ENCODE data around the gene PXYLP1. TPM values are rescaled to one million over a fixed set of nuclear protein-coding genes. Genes with fewer than 3 reads are reported as not detected.

The PXYLP1 gene
- total RNA-seq, 1 donor from 2014 or later: 6.1 TPM

DNA sequence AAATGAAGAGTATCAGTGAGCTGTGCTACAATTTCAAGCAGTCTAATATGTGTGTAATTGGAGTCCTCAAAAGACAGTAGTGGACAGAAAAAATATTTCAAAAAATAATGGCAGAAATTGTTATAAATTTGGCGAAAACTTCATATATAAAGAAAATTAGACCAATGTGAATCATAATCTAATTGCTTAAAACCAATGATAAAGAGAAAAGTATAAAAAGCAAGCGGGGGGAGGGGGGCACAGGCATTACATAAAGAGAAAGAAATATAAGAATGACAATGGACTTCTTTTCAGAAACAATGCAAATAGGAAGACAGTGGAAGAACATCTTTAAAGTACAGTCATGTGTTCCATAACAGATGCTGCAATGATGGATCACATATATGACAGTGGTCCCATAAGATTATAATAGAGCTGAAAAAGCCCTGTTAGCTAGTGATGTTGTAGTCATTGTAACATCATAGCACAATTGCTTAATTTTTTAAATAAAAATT, 7.9 kb upstream of the PXYLP1 start:
- Histone ChIP-seq H3K4me2 (ENCODE audit: low read length) (no peak overlapping the region), H3K4me1 (ENCODE audit: insufficient read depth, low read length) (peaks cover 4% of the 10 kb centered on the region), H3K4me3 (ENCODE audit: insufficient read depth, low read depth, low read length) (no peak overlapping the region), H3K79me2 (ENCODE audit: insufficient read depth, low read length) (no peaks in the 10 kb centered on the region), H4K20me1 (ENCODE audit: insufficient read depth, low read length) (no peaks in the 10 kb centered on the region), H3K27me3 (ENCODE audit: insufficient read depth, low read length) (no peaks in the 10 kb centered on the region), H3K27ac (ENCODE audit: low read depth, low read length) (no peak overlapping the region), H3K9ac (ENCODE audit: low read length) (no peak overlapping the region), H3K9me3 (ENCODE audit: insufficient read depth, low read depth, low read length) (no peaks in the 10 kb centered on the region), H3K36me3 (ENCODE audit: insufficient read depth, low read length) (no peaks in the 10 kb centered on the region), H2AFZ (ENCODE audit: low read depth, low read length) (no peak overlapping the region)
- Mint-ChIP-seq H3K4me3 (ENCODE audit: unreplicated experiment) (no peak overlapping the region), H3K27ac (ENCODE audit: unreplicated experiment) (no peak overlapping the region), H3K4me1 (ENCODE audit: low read depth, unreplicated experiment) (peaks cover 4% of the 10 kb centered on the region), H3K9me3 (ENCODE audit: unreplicated experiment) (peaks cover 7% of the 10 kb centered on the region), H3K36me3 (ENCODE audit: low read depth, unreplicated experiment) (no peaks in the 10 kb centered on the region), H3K27me3 (ENCODE audit: low read depth, unreplicated experiment) (peaks cover 9% of the 10 kb centered on the region)
- no peak for FAIRE-seq
- TF ChIP-seq CTCF (IDR thresholded peaks at IDR 0.05; ENCODE audit: insufficient read depth, low read depth, low read length) (no peak), EZH2 (IDR thresholded peaks at IDR 0.05; ENCODE audit: insufficient read depth, low read length) (no peak)
- no peak for DNase-seq (ENCODE audit: low read depth)

GRCh38 chr3:141225939-141226338, 5.7 kb upstream of the PXYLP1 start:
- H3K36me3 Mint-ChIP-seq (ENCODE audit: low read depth, unreplicated experiment): no peaks in the 10 kb centered on the region
- Histone ChIP-seq H3K79me2 (ENCODE audit: insufficient read depth, low read length) (no peaks in the 10 kb centered on the region), H4K20me1 (ENCODE audit: insufficient read depth, low read length) (no peaks in the 10 kb centered on the region), H3K9ac (ENCODE audit: low read length) (no peak overlapping the region), H3K4me1 (ENCODE audit: insufficient read depth, low read length) (peaks cover 8% of the 10 kb centered on the region), H3K27me3 (ENCODE audit: insufficient read depth, low read length) (no peaks in the 10 kb centered on the region), H3K27ac (ENCODE audit: low read depth, low read length) (no peak overlapping the region), H2AFZ (ENCODE audit: low read depth, low read length) (no peak overlapping the region), H3K4me3 (ENCODE audit: insufficient read depth, low read depth, low read length) (no peak overlapping the region), H3K4me2 (ENCODE audit: low read length) (no peak overlapping the region), H3K9me3 (ENCODE audit: insufficient read depth, low read depth, low read length) (no peaks in the 10 kb centered on the region), H3K36me3 (ENCODE audit: insufficient read depth, low read length) (no peaks in the 10 kb centered on the region)
- no peak for FAIRE-seq
- peaks cover 7% of the 10 kb centered on the region for H3K9me3 Mint-ChIP-seq (ENCODE audit: unreplicated experiment)
- H3K4me1 Mint-ChIP-seq (ENCODE audit: low read depth, unreplicated experiment): peaks cover 4% of the 10 kb centered on the region
- DNase-seq (ENCODE audit: low read depth): no peak
- H3K27me3 Mint-ChIP-seq (ENCODE audit: low read depth, unreplicated experiment): peaks cover 28% of the 10 kb centered on the region
- H3K4me3 Mint-ChIP-seq (ENCODE audit: unreplicated experiment): no peak overlapping the region
- H3K27ac Mint-ChIP-seq (ENCODE audit: unreplicated experiment): no peak overlapping the region
- TF ChIP-seq EZH2 (IDR thresholded peaks at IDR 0.05; ENCODE audit: insufficient read depth, low read length): no peak
- no peak for TF ChIP-seq CTCF (IDR thresholded peaks at IDR 0.05; ENCODE audit: insufficient read depth, low read depth, low read length)

GRCh38 chr3:141227216-141227615, 4.4 kb upstream of the PXYLP1 start:
- no peak for FAIRE-seq
- no peak overlapping the region for H3K4me3 ChIP-seq (ENCODE audit: insufficient read depth, low read depth, low read length)
- TF ChIP-seq EZH2 (IDR thresholded peaks at IDR 0.05; ENCODE audit: insufficient read depth, low read length): no peak
- TF ChIP-seq CTCF (IDR thresholded peaks at IDR 0.05; ENCODE audit: insufficient read depth, low read depth, low read length): no peak
- no peak overlapping the region for H2AFZ ChIP-seq (ENCODE audit: low read depth, low read length)
- no peaks in the 10 kb centered on the region for H3K27me3 ChIP-seq (ENCODE audit: insufficient read depth, low read length)
- no peak overlapping the region for H3K27ac ChIP-seq (ENCODE audit: low read depth, low read length)
- DNase-seq (ENCODE audit: low read depth): no peak
- H3K9me3 ChIP-seq (ENCODE audit: insufficient read depth, low read depth, low read length): no peaks in the 10 kb centered on the region
- H3K27me3 Mint-ChIP-seq (ENCODE audit: low read depth, unreplicated experiment): peaks cover 22% of the 10 kb centered on the region
- peaks cover 13% of the 10 kb centered on the region for H3K4me1 ChIP-seq (ENCODE audit: insufficient read depth, low read length)
- peaks cover 4% of the 10 kb centered on the region for H3K4me1 Mint-ChIP-seq (ENCODE audit: low read depth, unreplicated experiment)
- H3K4me3 Mint-ChIP-seq (ENCODE audit: unreplicated experiment): no peak overlapping the region
- H3K4me2 ChIP-seq (ENCODE audit: low read length): no peak overlapping the region
- H3K27ac Mint-ChIP-seq (ENCODE audit: unreplicated experiment): no peak overlapping the region
- H3K36me3 Mint-ChIP-seq (ENCODE audit: low read depth, unreplicated experiment): no peaks in the 10 kb centered on the region
- H4K20me1 ChIP-seq (ENCODE audit: insufficient read depth, low read length): no peaks in the 10 kb centered on the region
- H3K9me3 Mint-ChIP-seq (ENCODE audit: unreplicated experiment): peaks cover 2% of the 10 kb centered on the region
- no peak overlapping the region for H3K9ac ChIP-seq (ENCODE audit: low read length)
- no peaks in the 10 kb centered on the region for H3K79me2 ChIP-seq (ENCODE audit: insufficient read depth, low read length)
- H3K36me3 ChIP-seq (ENCODE audit: insufficient read depth, low read length): no peaks in the 10 kb centered on the region

Data from astrocyte (in vitro differentiated cells and primary cell).